ENCODE results near the gene MTMR8. TPM values are rescaled to one million over a fixed set of nuclear protein-coding genes. Genes with fewer than 3 reads are reported as not detected.

The MTMR8 gene
- total and polyA plus RNA-seq, 2 donors (not counting 3 experiments of a cell fraction or from before 2014, with no cell fraction given): 0.23 to 0.75 TPM

- H3K4me1 ChIP-seq (ENCODE audit: control insufficient read depth, extremely low read depth, insufficient read depth, low read length): no peaks in the 10 kb centered on the region
- DNase-seq (ENCODE audit: low read depth, low spot score) (no peak), FAIRE-seq (no peak)
- no peaks in the 10 kb centered on the region for H3K27me3 ChIP-seq (ENCODE audit: control insufficient read depth in 2 of 2, insufficient read depth in 2 of 2, low read length in 2 of 2)
- BruUV-seq (replicated peaks): no TSS peak
- CTCF ChIA-PET: no interaction called here
- no peak overlapping the region for H2AFZ ChIP-seq (ENCODE audit: low read depth, low read length)
- TF ChIP-seq FOS (IDR thresholded peaks at IDR 0.05; ENCODE audit: borderline replicate concordance, insufficient read depth, low read length): no peak
- TF ChIP-seq CTCF (IDR thresholded peaks at IDR 0.05; ENCODE audit: extremely low read depth in 1 of 2, insufficient read depth in 1 of 2, low read depth in 1 of 2, low read length in 2 of 2): no peak
- no peak for TF ChIP-seq GATA2 (IDR thresholded peaks at IDR 0.05; ENCODE audit: insufficient read depth, insufficient read length, low read depth, low read length)
- TF ChIP-seq MAX (IDR thresholded peaks at IDR 0.05; ENCODE audit: insufficient read depth, insufficient read length): no peak
- no peak for TF ChIP-seq POLR2A (IDR thresholded peaks at IDR 0.05; ENCODE audit: low read depth, low read length)
- no peak for TF ChIP-seq MYC (IDR thresholded peaks at IDR 0.05; ENCODE audit: low read depth, low read length)
- TF ChIP-seq JUN (IDR thresholded peaks at IDR 0.05; ENCODE audit: borderline replicate concordance, insufficient read depth, insufficient read length, low read depth): no peak
- TF ChIP-seq POLR2AphosphoS5 (IDR thresholded peaks at IDR 0.05; ENCODE audit: insufficient read depth, low read depth, low read length): no peak
- no peak for TF ChIP-seq EZH2 (IDR thresholded peaks at IDR 0.05; ENCODE audit: borderline replicate concordance, low read depth, low read length, severe bottlenecking)
- no peaks in the 10 kb centered on the region for H4K20me1 ChIP-seq (replicated peaks; ENCODE audit: control insufficient read depth, extremely low read depth, insufficient read depth, low read length)
- dilution Hi-C loops (cut with MboI; ENCODE audit: extremely low pct_ligation_motif_present, low sequenced_read_pairs): no loop called here
- no peaks in the 10 kb centered on the region for H3K9me3 ChIP-seq (replicated peaks; ENCODE audit: control insufficient read depth, insufficient read depth, low read length)
- no peaks in the 10 kb centered on the region for H3K9me1 ChIP-seq (replicated peaks; ENCODE audit: control insufficient read depth, extremely low read depth, insufficient read depth, low read length)
- POLR2A ChIA-PET: no interaction called here
- intact Hi-C loops (cut with micrococcal nuclease): no loop called here
- no peaks in the 10 kb centered on the region for H3K79me2 ChIP-seq (ENCODE audit: control insufficient read depth, insufficient read depth, low read length)
- no peaks in the 10 kb centered on the region for H3K36me3 ChIP-seq (ENCODE audit: control insufficient read depth in 2 of 2, extremely low read depth in 1 of 2, insufficient read depth in 2 of 2, low read length in 2 of 2)
- H3K9ac ChIP-seq (replicated peaks; ENCODE audit: extremely low read depth, insufficient read depth, low read length): no peak overlapping the region
- no peak overlapping the region for H3K27ac ChIP-seq (ENCODE audit: insufficient read depth, low read depth, low read length)
- no peak overlapping the region for H3K4me3 ChIP-seq (replicated peaks in 1 of 3; ENCODE audit: insufficient read depth in 1 of 3, low read depth in 1 of 3, low read length in 3 of 3)
- no peak overlapping the region for H3K4me2 ChIP-seq (ENCODE audit: insufficient read depth, low read length)
Observed at GRCh38 chrX:64265265-64265664, 130.0 kb downstream of the MTMR8 start.

Measured in endothelial cell of umbilical vein (primary cell).